Caki2 (cell line): ENCODE results near the gene DRAXIN. TPM values are rescaled to one million over a fixed set of nuclear protein-coding genes. Genes with fewer than 3 reads are reported as not detected.

Source experiments
- DNase-seq: peaks from one replicate; pipeline ENCODE4 v3.0.0-alpha.2; 2015; ENCODE audit warnings: low read depth
- in situ Hi-C: cut with HindIII; loops from 2 replicates; pipeline ENCODE4 v1.10.0; 2016; ENCODE audit warnings: low sequenced_read_pairs, low pct_unique_long_range_greater_than_20kb, mixed read lengths
- total RNA-seq: library from RNA; depleted of rRNA; stranded (reverse); fragments of >200 nt; shearing (Covaris generic); gene quantifications from 2 replicates; pipeline ENCODE4 v1.2.3, GENCODE V29; 2014; ENCODE audit warnings: low replicate concordance; rRNA removed

DRAXIN gene
- total RNA-seq, 1 experiment from 2014 or later = not detected

- DNase-seq = no peak
- in situ Hi-C loops = no loop called here
Measured at GRCh38 chr1:11767922-11768704, 76.6 kb downstream of the DRAXIN start.

- in situ Hi-C loops = no loop called here
- DNase-seq = no peak
Measured at GRCh38 chr1:11768821-11769220, 77.3 kb downstream of the DRAXIN start.

GRCh38 chr1:11769274-11769673 is 77.8 kb downstream of the DRAXIN start:
- DNase-seq = no peak
- in situ Hi-C loops = no loop called here

GRCh38 chr1:11770011-11770410 is 78.5 kb downstream of the DRAXIN start:
- no peak for DNase-seq
- in situ Hi-C loops = no loop called here

- in situ Hi-C loops = no loop called here
- DNase-seq = no peak
Measured at GRCh38 chr1:11771481-11772043, 80.1 kb downstream of the DRAXIN start.

GRCh38 chr1:11772458-11772857 is 80.9 kb downstream of the DRAXIN start:
- DNase-seq = no peak
- in situ Hi-C loops = no loop called here

GRCh38 chr1:11774753-11775152 is 83.2 kb downstream of the DRAXIN start:
- DNase-seq = no peak
- in situ Hi-C loops = no loop called here

Other genes starting within 250 kb of the DRAXIN start
- gene DISP3, start 212.6 kb upstream of the DRAXIN start, total RNA-seq = 0.27 TPM in 1 of 2 replicates, not detected in the other
- gene FBXO2, start 37.3 kb upstream of the DRAXIN start, total RNA-seq = 3.6 and 3.9 TPM in 2 replicates
- 11.0 and 14.2 TPM in 2 replicates for gene FBXO44, start 36.8 kb upstream of the DRAXIN start, total RNA-seq
- gene FBXO6, start 27.5 kb upstream of the DRAXIN start, total RNA-seq = 17.4 and 51.1 TPM in 2 replicates
- 91.7 and 96.7 TPM in 2 replicates for gene MAD2L2, start 10.6 kb upstream of the DRAXIN start, total RNA-seq
- 106 and 116 TPM in 2 replicates for gene AGTRAP, start 44.4 kb downstream of the DRAXIN start, total RNA-seq
- gene C1orf167, start 70.5 kb downstream of the DRAXIN start, total RNA-seq = 0.58 and 0.95 TPM in 2 replicates
- gene MTHFR, start 114.3 kb downstream of the DRAXIN start, total RNA-seq = 12.0 and 18.2 TPM in 2 replicates
- 5.6 and 7.4 TPM in 2 replicates for gene CLCN6, start 114.5 kb downstream of the DRAXIN start, total RNA-seq
- not detected in 2 replicates for gene NPPA, start 156.1 kb downstream of the DRAXIN start, total RNA-seq
- gene NPPB, start 167.2 kb downstream of the DRAXIN start, total RNA-seq = not detected in 2 replicates
- 69.9 and 82.2 TPM in 2 replicates for gene KIAA2013, start 234.7 kb downstream of the DRAXIN start, total RNA-seq
- gene PLOD1, start 243.0 kb downstream of the DRAXIN start, total RNA-seq = 130 and 153 TPM in 2 replicates